Body of pancreas (tissue), 4 donors: Measurements from ENCODE around the gene OR2V1.

Experiments
- CTCF ChIP-seq, 7 experiments: fragments of 450-650 bp in 4 of 7; fragments of 200-600 bp in 3 of 7; sonication (generic) in 3 of 7; IDR thresholded peaks; one replicate each; pipeline ENCODE4 v1.5.1; 2016 to 2019; ENCODE audit warnings: antibody characterized with exemption in 7 of 7
- POLR2A ChIP-seq, 3 donors: fragments of 450-650 bp; IDR thresholded peaks; one replicate each; pipeline ENCODE4 v1.6.1; 2016; ENCODE audit warnings: antibody characterized with exemption in 3 of 3, mild to moderate bottlenecking in 2 of 3

DNA sequence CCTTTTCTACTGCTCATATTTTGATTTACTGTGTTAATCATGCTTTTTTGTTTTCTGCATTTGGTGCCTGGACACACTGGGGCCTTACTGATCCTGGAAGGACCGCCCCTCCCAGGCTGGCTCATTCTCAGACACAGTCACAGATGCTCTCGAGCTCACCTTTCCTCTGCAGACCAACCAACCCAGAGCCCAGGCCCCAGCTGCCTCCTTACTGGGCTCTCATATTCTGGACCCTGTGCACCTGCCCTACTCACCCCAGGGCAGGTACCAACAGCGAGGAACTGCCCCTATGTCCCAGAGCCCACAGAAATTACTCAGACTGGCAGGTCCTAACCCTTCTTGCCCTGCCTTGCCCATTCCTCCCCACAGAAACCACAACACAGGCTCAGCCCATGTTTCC lies 9.8 kb upstream of the OR2V1 start:
- TF ChIP-seq CTCF (IDR thresholded peaks at IDR 0.05) (no peak), POLR2A (IDR thresholded peaks at IDR 0.05) (no peak)
